HepG2 (cell line): ENCODE measurements around the gene PLOD3. TPM values are rescaled to one million over a fixed set of nuclear protein-coding genes. Genes with fewer than 3 reads are reported as not detected.

Experiments
- AHR ChIP-seq: IDR thresholded peaks from 2 replicates; pipeline ENCODE4 v1.6.1; 2018; ENCODE audit warnings: missing genetic modification reagents, missing compliant biosample characterization
- ATAD3A ChIP-seq: sonication (generic); formaldehyde crosslinking; IDR thresholded peaks from 2 replicates; pipeline ENCODE4 v1.4.0; 2020; ENCODE audit warnings: missing genetic modification reagents
- CBX2 ChIP-seq, 2 experiments: fragments of 200-600 bp in 1 of 2; sonication (generic); formaldehyde crosslinking in 1 of 2; IDR thresholded peaks; 2 replicates each; pipeline versions ENCODE4 v1.7.0 to v1.8.1; 2018 to 2022; ENCODE audit warnings: low read depth in 2 of 2, low read length in 1 of 2, mild to moderate bottlenecking in 1 of 2, missing genetic modification reagents in 1 of 2
- DNMT3B ChIP-seq: conservative IDR thresholded peaks from 2 replicates; pipeline ENCODE4 v1.6.1; 2016; ENCODE audit warnings: missing biosample characterization, control low read depth
- DR1 ChIP-seq: sonication (generic); formaldehyde crosslinking; IDR thresholded peaks from 2 replicates; pipeline ENCODE4 v1.8.0; 2021; ENCODE audit warnings: mild to moderate bottlenecking, missing genetic modification reagents, inconsistent platforms
- ELF3 ChIP-seq: IDR thresholded peaks from 2 replicates; pipeline ENCODE4 v1.6.1; 2016; ENCODE audit warnings: missing genetic modification reagents, missing compliant biosample characterization
- ETV6 ChIP-seq: sonication (generic); formaldehyde crosslinking; conservative IDR thresholded peaks from 2 replicates; pipeline ENCODE4 v1.4.0; 2020; ENCODE audit warnings: missing genetic modification reagents
- GATAD1 ChIP-seq: IDR thresholded peaks from 2 replicates; pipeline ENCODE4 v1.6.1; 2016; ENCODE audit warnings: missing genetic modification reagents, missing compliant biosample characterization
- MAFK ChIP-seq, 2 experiments: IDR thresholded peaks in 1 of 2; conservative IDR thresholded peaks in 1 of 2; 2 replicates each; pipeline ENCODE4 v1.6.1; 2011; ENCODE audit warnings: improper control_type of control experiment in 2 of 2, low read length in 2 of 2
- MED8 ChIP-seq: sonication (generic); formaldehyde crosslinking; IDR thresholded peaks from 2 replicates; pipeline ENCODE4 v1.8.1; 2023; ENCODE audit warnings: mild to moderate bottlenecking, missing genetic modification reagents; ENCODE audit not compliant: insufficient replicate concordance
- NAIF1 ChIP-seq: sonication (generic); formaldehyde crosslinking; IDR thresholded peaks from 2 replicates; pipeline ENCODE4 v1.5.0; 2020; ENCODE audit warnings: mild to moderate bottlenecking, missing genetic modification reagents, borderline replicate concordance
- NFIB ChIP-seq: sonication (generic); formaldehyde crosslinking; IDR thresholded peaks from 2 replicates; pipeline ENCODE4 v1.9.0; 2021; ENCODE audit warnings: missing genetic modification reagents, mild to moderate bottlenecking, borderline replicate concordance
- RXRA ChIP-seq: sonication (generic); formaldehyde crosslinking; IDR thresholded peaks from 2 replicates; pipeline ENCODE4 v1.5.1; 2020; ENCODE audit warnings: missing genetic modification reagents
- SSRP1 ChIP-seq: IDR thresholded peaks from 2 replicates; pipeline ENCODE4 v1.6.1; 2016; ENCODE audit warnings: control low read depth
- TFDP2 ChIP-seq: sonication (generic); formaldehyde crosslinking; IDR thresholded peaks from 2 replicates; pipeline ENCODE4 v1.4.0; 2020; ENCODE audit warnings: missing genetic modification reagents
- ZFAT ChIP-seq: sonication (generic); formaldehyde crosslinking; conservative IDR thresholded peaks from 2 replicates; pipeline ENCODE4 v1.8.1; 2023; ENCODE audit warnings: missing genetic modification reagents, inconsistent platforms
- ZKSCAN5 ChIP-seq: sonication (generic); formaldehyde crosslinking; IDR thresholded peaks from 2 replicates; pipeline ENCODE4 v1.5.1; 2020; ENCODE audit warnings: mild to moderate bottlenecking, missing genetic modification reagents
- ZNF20 ChIP-seq: sonication (generic); formaldehyde crosslinking; IDR thresholded peaks from 2 replicates; pipeline ENCODE4 v1.4.0; 2020; ENCODE audit warnings: mild to moderate bottlenecking, moderate library complexity, missing genetic modification reagents
- ZNF207 ChIP-seq: fragments of 450-650 bp; IDR thresholded peaks from 2 replicates; pipeline ENCODE4 v1.6.1; 2016; ENCODE audit warnings: antibody characterized with exemption, borderline replicate concordance
- ZNF3 ChIP-seq: IDR thresholded peaks from 2 replicates; pipeline ENCODE4 v1.7.0; 2017; ENCODE audit warnings: inconsistent platforms
- ZNF431 ChIP-seq: sonication (generic); formaldehyde crosslinking; IDR thresholded peaks from 2 replicates; pipeline ENCODE4 v1.9.0; 2022; ENCODE audit warnings: missing genetic modification reagents, low read depth, mild to moderate bottlenecking, borderline replicate concordance
- ZNF574 ChIP-seq: sonication (generic); formaldehyde crosslinking; IDR thresholded peaks from 2 replicates; pipeline ENCODE4 v1.4.0; 2020; ENCODE audit warnings: missing genetic modification reagents
- ZNF615 ChIP-seq: sonication (generic); formaldehyde crosslinking; IDR thresholded peaks from 2 replicates; pipeline ENCODE4 v1.5.0; 2020; ENCODE audit warnings: mild to moderate bottlenecking, missing genetic modification reagents, borderline replicate concordance
- ZNF770 ChIP-seq: sonication (generic); formaldehyde crosslinking; IDR thresholded peaks from 2 replicates; pipeline ENCODE4 v1.5.0; 2020; ENCODE audit warnings: mild to moderate bottlenecking, missing genetic modification reagents
- polyA plus RNA-seq, 8 experiments: library from polyadenylated mRNA; depleted of rRNA in 3 of 8; stranded (reverse) in 7 of 8; unstranded in 1 of 8; fragments of >200 nt; fragmentation: Illumina TruSeq in 4 of 8; extraction: Trizol in 4 of 8; gene quantifications; 2 replicates each; pipeline versions ENCODE4 v1.2.1 to v1.2.3, GENCODE V29; 2011 to 2016; ENCODE audit warnings: low read depth in 4 of 8, missing spikeins in 1 of 8, mixed read lengths in 1 of 8; ENCODE audit not compliant: insufficient read depth in 1 of 8
- total RNA-seq, 5 experiments: library from RNA; depleted of rRNA; stranded (reverse); fragments of >200 nt; fragmentation: Illumina TruSeq; extraction: Trizol; gene quantifications; 2 replicates each; pipeline ENCODE4 v1.2.3, GENCODE V29; 2016; ENCODE audit warnings: low read depth in 1 of 5

PLOD3 gene
- total and polyA plus RNA-seq, 2 of the 13 experiments (the other 11 are each of a cell fraction or from before 2014, with no cell fraction given), result 65.8 to 67.4 TPM

- no peak for TF ChIP-seq MAFK (conservative IDR thresholded peaks at IDR 0.05 in 1 of 2, IDR thresholded peaks at IDR 0.05 in 1 of 2; ENCODE audit: low read length in 2 of 2)
- TF ChIP-seq NFIB (CRISPR knock-in tag), result no peak
- peak; percentile 33; the same call in 1 of the 2 replicates for TF ChIP-seq ZKSCAN5 (CRISPR knock-in tag)
- TF ChIP-seq ZNF574 (CRISPR knock-in tag), result peak; percentile 92
- TF ChIP-seq ZNF431 (CRISPR knock-in tag), result peak; percentile 98
- peak; percentile 89 for TF ChIP-seq DR1 (CRISPR knock-in tag)
- TF ChIP-seq ATAD3A (CRISPR knock-in tag), result peak; percentile 96; the same call in 1 of the 2 replicates
- peak; percentile 89 for TF ChIP-seq RXRA (CRISPR knock-in tag)
- TF ChIP-seq NAIF1 (CRISPR knock-in tag), result peak; percentile 84; the same call in 1 of the 2 replicates
- TF ChIP-seq MED8 (CRISPR knock-in tag), result peak; percentile 54
- peak; percentile 71 for TF ChIP-seq ZNF770
- peak; percentile 83 for TF ChIP-seq GATAD1
- TF ChIP-seq CBX2 (IDR thresholded peaks at IDR 0.05; ENCODE audit: low read depth, low read length), result no peak
- peak; percentile 72; the same call in 1 of the 2 replicates for TF ChIP-seq CBX2 (CRISPR knock-in tag; IDR thresholded peaks at IDR 0.05; ENCODE audit: low read depth)
- TF ChIP-seq AHR (CRISPR knock-in tag), result peak; percentile 99
- TF ChIP-seq ZNF615 (CRISPR knock-in tag), result peak; percentile 75; the same call in 1 of the 2 replicates
- TF ChIP-seq ZNF3 (CRISPR knock-in tag), result no peak
- no peak for TF ChIP-seq ZNF207
- TF ChIP-seq ELF3 (CRISPR knock-in tag), result peak; percentile 95
- peak; percentile 93 for TF ChIP-seq ZFAT (CRISPR knock-in tag)
- peak; percentile 99 for TF ChIP-seq ETV6 (CRISPR knock-in tag)
- peak; percentile 99 for TF ChIP-seq DNMT3B (CRISPR knock-in tag)
- TF ChIP-seq SSRP1, result 0 out of 2 replicates have a peak, but pooled peaks have one; percentile 33
- TF ChIP-seq ZNF20 (CRISPR knock-in tag), result peak; percentile 86; the same call in 1 of the 2 replicates
- TF ChIP-seq TFDP2 (CRISPR knock-in tag), result peak; percentile 78
Observed at GRCh38 chr7:101165075-101165957, 52.1 kb downstream of the PLOD3 start, which contains the start of gene VGF (continued).
